Astrocyte of the spinal cord (primary cell): Measurements from ENCODE around the gene KRT36.

ENCODE experiments used
- DNase-seq: peaks from one replicate; pipeline ENCODE4 v3.0.0; 2011; ENCODE audit warnings: low read depth, low spot score
- H3K4me3 ChIP-seq: 2 replicates; pipeline ENCODE4 v1.5.1; 2011; ENCODE audit warnings: low read depth, mild to moderate bottlenecking, low read length, moderate library complexity
- in situ Hi-C: cut with HindIII; loops from 2 replicates; pipeline ENCODE4 v1.10.0; 2017; ENCODE audit warnings: low sequenced_read_pairs
- TF ChIP-seq, protein P1 (sequence below): IDR thresholded peaks from 2 replicates; pipeline ENCODE4 v1.5.1; 2012; ENCODE audit warnings: low read depth, mild to moderate bottlenecking, low read length, inconsistent platforms

Gene KRT36

DNA sequence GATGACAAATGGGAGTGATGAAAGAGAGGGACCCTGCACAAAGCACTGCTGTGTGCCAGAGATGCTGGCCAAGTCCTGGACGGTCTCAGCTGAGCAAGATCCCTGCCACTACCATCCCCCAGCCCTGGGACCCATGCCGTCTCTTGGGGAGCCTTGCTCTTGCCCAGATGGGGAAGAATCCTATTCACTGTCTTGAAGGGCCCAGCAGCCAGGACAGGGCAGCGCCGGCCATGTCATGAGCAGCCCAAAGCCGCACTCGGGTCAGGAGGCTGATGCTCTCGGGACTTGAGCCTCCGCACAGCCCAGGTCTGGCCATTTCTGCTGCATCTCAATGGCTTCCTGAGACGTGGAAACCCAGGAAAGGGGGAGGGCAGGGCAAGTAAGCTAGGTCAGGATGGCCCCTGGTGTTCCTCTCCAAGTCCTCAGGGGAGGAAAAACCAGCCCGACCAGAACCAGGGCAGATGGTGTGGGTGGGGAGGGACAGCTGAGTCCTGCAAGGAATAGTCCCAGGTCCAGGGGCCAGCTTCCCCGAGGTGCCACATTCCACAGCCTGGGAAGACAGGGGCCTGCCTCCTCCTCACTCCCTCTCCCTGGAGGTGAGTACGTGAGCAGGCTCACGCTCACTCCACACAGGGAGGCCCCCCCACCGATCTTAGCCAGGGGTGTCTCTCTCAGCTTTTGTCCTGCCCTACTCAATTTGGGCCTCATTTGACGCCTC lies 46.2 kb upstream of the KRT36 start:
- TF ChIP-seq, protein P1, sequence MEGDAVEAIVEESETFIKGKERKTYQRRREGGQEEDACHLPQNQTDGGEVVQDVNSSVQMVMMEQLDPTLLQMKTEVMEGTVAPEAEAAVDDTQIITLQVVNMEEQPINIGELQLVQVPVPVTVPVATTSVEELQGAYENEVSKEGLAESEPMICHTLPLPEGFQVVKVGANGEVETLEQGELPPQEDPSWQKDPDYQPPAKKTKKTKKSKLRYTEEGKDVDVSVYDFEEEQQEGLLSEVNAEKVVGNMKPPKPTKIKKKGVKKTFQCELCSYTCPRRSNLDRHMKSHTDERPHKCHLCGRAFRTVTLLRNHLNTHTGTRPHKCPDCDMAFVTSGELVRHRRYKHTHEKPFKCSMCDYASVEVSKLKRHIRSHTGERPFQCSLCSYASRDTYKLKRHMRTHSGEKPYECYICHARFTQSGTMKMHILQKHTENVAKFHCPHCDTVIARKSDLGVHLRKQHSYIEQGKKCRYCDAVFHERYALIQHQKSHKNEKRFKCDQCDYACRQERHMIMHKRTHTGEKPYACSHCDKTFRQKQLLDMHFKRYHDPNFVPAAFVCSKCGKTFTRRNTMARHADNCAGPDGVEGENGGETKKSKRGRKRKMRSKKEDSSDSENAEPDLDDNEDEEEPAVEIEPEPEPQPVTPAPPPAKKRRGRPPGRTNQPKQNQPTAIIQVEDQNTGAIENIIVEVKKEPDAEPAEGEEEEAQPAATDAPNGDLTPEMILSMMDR: no peak
- in situ Hi-C loops: no loop called here
- H3K4me3 ChIP-seq: no peak overlapping the region
- DNase-seq: no peak

DNA sequence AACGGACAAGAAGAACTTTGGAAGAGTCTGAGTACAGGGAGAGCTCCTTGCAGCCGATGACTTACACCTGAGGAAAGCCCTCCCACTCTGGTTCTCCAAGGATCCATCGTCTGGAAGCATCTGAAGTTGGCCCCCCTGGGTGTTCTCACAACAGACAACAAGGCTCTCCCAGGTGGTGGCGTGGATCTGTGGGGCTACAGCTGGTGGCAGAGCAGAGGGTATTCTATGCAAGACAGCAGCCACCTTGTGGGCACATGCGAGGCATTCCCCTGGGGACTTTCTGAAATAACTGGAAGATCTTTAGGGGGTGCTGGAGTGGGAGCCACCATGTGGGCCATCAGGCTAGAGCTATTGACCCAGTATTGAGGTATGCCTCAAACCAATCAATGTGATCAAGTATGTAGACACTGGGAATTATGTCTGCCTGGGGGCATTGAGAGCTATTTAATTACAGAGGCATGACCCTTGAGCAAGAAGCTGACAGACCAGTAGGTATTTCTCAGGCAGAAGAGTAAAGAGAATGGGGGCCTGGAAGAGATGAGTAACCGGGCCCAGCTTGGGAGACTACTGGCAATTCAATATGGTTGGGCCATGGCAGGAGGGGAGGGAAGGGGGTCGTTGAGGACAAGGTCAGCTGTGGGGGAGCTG lies 45.3 kb upstream of the KRT36 start:
- TF ChIP-seq, protein P1: no peak
- H3K4me3 ChIP-seq: no peak overlapping the region
- DNase-seq: no peak
- in situ Hi-C loops: no loop called here

DNA sequence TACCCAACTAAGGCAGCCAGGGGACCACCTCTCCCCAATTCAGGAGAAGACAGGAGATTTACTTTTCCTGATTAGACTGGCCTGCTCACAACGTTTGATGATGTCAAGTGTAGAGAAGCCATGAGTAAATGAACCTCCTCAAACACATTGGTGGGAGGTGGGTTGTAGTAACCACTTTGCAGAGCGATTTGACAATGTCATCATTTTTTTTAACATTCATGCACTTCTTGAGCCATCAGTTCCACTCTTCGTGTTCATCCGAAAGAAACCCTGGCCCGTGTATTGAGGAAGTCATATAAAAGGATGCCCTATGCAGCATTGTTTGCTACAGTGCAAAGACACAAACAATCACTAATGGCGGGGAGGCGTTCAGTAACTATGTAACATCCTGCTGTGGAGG lies 43.9 kb upstream of the KRT36 start:
- H3K4me3 ChIP-seq: no peak overlapping the region
- no peak for DNase-seq
- in situ Hi-C loops: no loop called here
- TF ChIP-seq, protein P1: no peak

DNA sequence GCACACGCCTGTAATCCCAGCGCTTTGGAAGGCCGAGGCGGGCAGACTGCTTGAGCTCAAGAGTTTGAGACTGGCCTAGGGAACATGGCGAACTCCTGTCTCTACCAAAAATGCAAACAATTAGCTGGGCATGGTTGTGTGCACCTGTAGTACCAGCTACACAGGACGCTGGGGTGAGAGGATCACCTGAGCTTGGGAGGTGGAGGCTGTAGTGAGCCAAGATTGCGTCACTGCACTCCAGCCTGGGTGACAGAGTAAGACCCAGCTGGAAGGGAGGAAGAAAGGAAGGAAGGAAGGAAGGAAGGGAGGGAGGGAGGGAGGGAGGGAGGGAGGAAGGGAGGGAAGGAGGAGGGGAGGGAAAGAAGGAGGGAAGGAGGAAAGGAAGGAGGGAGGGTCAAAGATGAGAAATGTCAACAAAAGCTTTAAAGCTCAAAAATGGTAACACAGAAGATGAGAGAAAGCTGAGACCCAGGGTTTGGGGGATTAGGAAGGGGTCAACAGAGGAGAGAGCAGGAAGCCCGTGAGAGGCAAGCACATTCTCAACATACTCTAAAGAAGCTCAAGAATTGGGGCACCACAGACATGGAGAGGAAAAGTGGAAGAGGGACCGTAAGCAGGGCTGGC lies 43.3 kb upstream of the KRT36 start:
- DNase-seq: no peak
- TF ChIP-seq, protein P1: no peak
- no peak overlapping the region for H3K4me3 ChIP-seq
- in situ Hi-C loops: no loop called here

DNA sequence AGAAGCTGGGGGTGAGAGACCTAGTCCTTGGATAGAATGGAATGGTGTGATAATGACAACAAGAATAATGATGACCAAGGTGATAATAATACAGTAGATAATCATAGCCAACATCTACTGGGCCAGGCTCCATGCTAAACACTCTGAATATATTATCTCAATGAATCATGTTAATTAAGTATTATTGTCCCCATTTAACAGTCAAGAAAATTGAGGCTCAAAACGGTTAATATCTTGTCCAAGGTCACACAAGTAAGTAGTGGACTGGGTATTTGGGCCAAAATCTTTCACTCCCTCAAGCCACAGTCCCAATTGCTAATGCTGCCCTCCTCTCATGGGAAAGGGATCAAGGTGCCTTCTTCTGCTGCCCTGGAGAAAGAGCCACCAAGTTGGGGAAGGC lies 42.3 kb upstream of the KRT36 start:
- no peak for DNase-seq
- TF ChIP-seq, protein P1: no peak
- in situ Hi-C loops: no loop called here
- H3K4me3 ChIP-seq: no peak overlapping the region

DNA sequence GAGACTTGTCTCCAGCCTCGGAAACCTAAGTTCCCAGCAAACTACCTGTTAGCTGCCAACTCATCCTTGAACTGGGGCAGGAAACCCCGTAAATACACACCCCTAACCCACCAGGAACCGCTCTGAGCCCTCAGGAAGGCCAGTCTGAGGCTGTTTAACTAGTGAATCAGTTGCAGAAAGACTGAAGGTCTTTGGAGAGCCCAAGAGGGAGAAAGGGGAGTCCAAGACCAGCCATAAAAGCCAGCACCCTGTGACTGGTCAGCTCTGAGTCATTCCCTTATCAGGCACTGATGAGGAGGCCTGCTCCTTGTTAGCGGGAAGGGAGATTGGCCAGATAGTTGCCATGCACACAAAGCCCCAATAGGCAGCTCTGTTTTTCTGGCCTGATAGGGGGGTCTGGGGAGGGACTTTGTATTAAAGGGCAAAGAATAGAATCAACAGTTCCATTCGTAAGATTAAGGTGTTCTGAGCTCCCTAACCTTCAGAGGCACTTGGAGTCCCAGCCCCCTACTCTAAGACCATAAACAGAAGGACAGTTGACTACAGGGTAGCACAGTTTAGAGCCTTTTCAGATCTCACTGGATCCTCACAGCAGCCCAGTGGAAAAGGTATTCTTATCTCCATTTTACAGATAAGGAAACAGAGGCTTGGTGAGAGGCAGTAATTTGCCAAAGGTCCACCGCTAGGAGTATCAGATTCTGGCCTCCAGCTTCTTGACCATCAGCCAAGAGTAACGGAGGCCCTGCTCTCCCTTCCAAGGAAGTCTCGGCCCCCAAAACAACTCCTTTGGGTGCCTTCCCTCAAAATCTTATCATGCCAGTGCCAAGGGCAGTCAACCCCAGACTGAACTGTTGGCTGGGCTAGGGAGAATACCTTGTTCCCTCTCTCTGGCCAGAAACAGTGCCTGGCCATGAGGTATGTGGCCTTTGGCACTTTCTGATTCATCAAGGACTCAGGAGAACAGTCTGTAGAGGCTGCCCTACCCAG lies 40.6 kb upstream of the KRT36 start:
- H3K4me3 ChIP-seq: no peak overlapping the region
- in situ Hi-C loops: no loop called here
- peak; percentile 87 for DNase-seq
- TF ChIP-seq, protein P1: no peak
